ENCODE measurements around the gene AFAP1L2.

The AFAP1L2 gene

GRCh38 chr10:114261076-114261475 lies 143.2 kb downstream of the AFAP1L2 start:
- no peak overlapping the region for H3K27ac ChIP-seq

GRCh38 chr10:114260366-114260765 lies 143.9 kb downstream of the AFAP1L2 start:
- no peak overlapping the region for H3K27ac ChIP-seq
- no peak for TF ChIP-seq CTCF (conservative IDR thresholded peaks at IDR 0.05)

More at GRCh38 chr10:114261076-114261475, 143.2 kb downstream of the AFAP1L2 start:
- no peak for TF ChIP-seq CTCF (conservative IDR thresholded peaks at IDR 0.05)

GRCh38 chr10:114259824-114260223 lies 144.5 kb downstream of the AFAP1L2 start:
- no peak overlapping the region for H3K27ac ChIP-seq

GRCh38 chr10:114258274-114258840 lies 145.9 kb downstream of the AFAP1L2 start:
- H3K27ac ChIP-seq, result no peak overlapping the region

More at GRCh38 chr10:114259824-114260223, 144.5 kb downstream of the AFAP1L2 start:
- TF ChIP-seq CTCF (conservative IDR thresholded peaks at IDR 0.05), result no peak

GRCh38 chr10:114257498-114257897 lies 146.8 kb downstream of the AFAP1L2 start:
- no peak overlapping the region for H3K27ac ChIP-seq
- no peak for TF ChIP-seq CTCF (conservative IDR thresholded peaks at IDR 0.05)

More at GRCh38 chr10:114258274-114258840, 145.9 kb downstream of the AFAP1L2 start:
- no peak for TF ChIP-seq CTCF (conservative IDR thresholded peaks at IDR 0.05)

- no peak overlapping the region for H3K27ac ChIP-seq
- TF ChIP-seq CTCF (conservative IDR thresholded peaks at IDR 0.05), result no peak
These were observed 147.5 kb downstream of the AFAP1L2 start for GRCh38 chr10:114256822-114257221.

- no peak overlapping the region for H3K27ac ChIP-seq
- no peak for TF ChIP-seq CTCF (conservative IDR thresholded peaks at IDR 0.05)
These were observed 148.1 kb downstream of the AFAP1L2 start for GRCh38 chr10:114256008-114256765.

Measured in VCaP (cell line).